Body of pancreas (tissue), 4 donors: Measurements from ENCODE around the gene DDX20. TPM values are rescaled to one million over a fixed set of nuclear protein-coding genes. Genes with fewer than 3 reads are reported as not detected.

ENCODE experiments used
- ATAC-seq: fragments of 150-250 bp; one replicate; pipeline ENCODE4 v1.9.1; 2016
- DNase-seq, 4 donors: peaks; one replicate each; pipeline ENCODE4 v3.0.0-alpha.2; 2019
- H3K27ac ChIP-seq, 4 donors: fragments of 200-600 bp; sonication (generic); 1 replicate in 3 of 4; 2 replicates in 1 of 4; pipeline versions ENCODE4 v1.5.1 to v1.6.1; 2016 to 2019; ENCODE audit warnings: mild to moderate bottlenecking in 1 of 4, mixed read lengths in 1 of 4, moderate library complexity in 1 of 4
- H3K27me3 ChIP-seq, 2 donors: fragments of 200-600 bp; sonication (generic); one replicate each; pipeline ENCODE4 v1.6.0; 2016; ENCODE audit warnings: mild to moderate bottlenecking in 1 of 2
- H3K36me3 ChIP-seq, 2 donors: fragments of 200-600 bp; sonication (generic); replicated peaks in 1 of 2; 2 replicates each; pipeline ENCODE4 v1.5.1; 2016; ENCODE audit warnings: low read depth in 2 of 2; ENCODE audit not compliant: insufficient read depth in 1 of 2
- H3K4me1 ChIP-seq: fragments of 200-600 bp; sonication (generic); one replicate; pipeline ENCODE4 v1.6.0; 2016
- H3K4me3 ChIP-seq, 2 donors: fragments of 200-600 bp; sonication (generic); 1 replicate in 1 of 2; 2 replicates in 1 of 2; pipeline ENCODE4 v1.5.1; 2016 to 2019
- H3K9me3 ChIP-seq, 3 donors: fragments of 200-600 bp; sonication (generic); 1 replicate in 2 of 3; 2 replicates in 1 of 3; pipeline ENCODE4 v1.5.1; 2016
- CTCF ChIP-seq, 7 experiments: fragments of 450-650 bp in 4 of 7; fragments of 200-600 bp in 3 of 7; sonication (generic) in 3 of 7; IDR thresholded peaks; one replicate each; pipeline ENCODE4 v1.5.1; 2016 to 2019; ENCODE audit warnings: antibody characterized with exemption in 7 of 7
- POLR2A ChIP-seq, 3 donors: fragments of 450-650 bp; IDR thresholded peaks; one replicate each; pipeline ENCODE4 v1.6.1; 2016; ENCODE audit warnings: antibody characterized with exemption in 3 of 3, mild to moderate bottlenecking in 2 of 3
- WGBS, 2 donors: methylation state at CpG; one replicate each; pipeline ENCODE4 v1.1.5; 2017; 5-methylcytosine and 5-hydroxymethylcytosine counted together
- intact Hi-C: fragments of 100-400 bp; cut with DNase I; formaldehyde crosslinking; loops from one replicate; pipeline ENCODE4 v1.15.1; 2023
- total RNA-seq, 2 donors: library from RNA; depleted of rRNA; stranded (reverse); fragments of >200 nt; gene quantifications; one replicate each; pipeline ENCODE4 v1.1.0, GENCODE V29; 2016

Gene DDX20
- total RNA-seq, 2 donors from 2014 or later = 5.7 to 34.3 TPM

GRCh38 chr1:111789666-111790316, 34.1 kb downstream of the DDX20 start:
- intact Hi-C loops = loop anchor here (10.0 kb wide), 1 partner anchor 195 kb away; the partner anchor contains the start of gene KCND3
- Histone ChIP-seq H3K4me3 (no peak overlapping the region), H3K9me3 (no peaks in the 10 kb centered on the region), H3K27ac (no peak overlapping the region), H3K36me3 (no peaks in the 10 kb centered on the region), H3K4me1 (peaks cover 5% of the 10 kb centered on the region), H3K27me3 (no peaks in the 10 kb centered on the region)
- ATAC-seq (peak; percentile 56), DNase-seq (peak in 1 of 4 donors; percentile 22)
- whole genome bisulfite sequencing, 2 donors = 83 to 89% methylated on average over 2 of the region's 2 CpGs
- TF ChIP-seq CTCF (IDR thresholded peaks at IDR 0.05) (peak in 4 of 7 experiments; percentile 16 to 31 (median 23)), POLR2A (IDR thresholded peaks at IDR 0.05) (no peak)

DNA sequence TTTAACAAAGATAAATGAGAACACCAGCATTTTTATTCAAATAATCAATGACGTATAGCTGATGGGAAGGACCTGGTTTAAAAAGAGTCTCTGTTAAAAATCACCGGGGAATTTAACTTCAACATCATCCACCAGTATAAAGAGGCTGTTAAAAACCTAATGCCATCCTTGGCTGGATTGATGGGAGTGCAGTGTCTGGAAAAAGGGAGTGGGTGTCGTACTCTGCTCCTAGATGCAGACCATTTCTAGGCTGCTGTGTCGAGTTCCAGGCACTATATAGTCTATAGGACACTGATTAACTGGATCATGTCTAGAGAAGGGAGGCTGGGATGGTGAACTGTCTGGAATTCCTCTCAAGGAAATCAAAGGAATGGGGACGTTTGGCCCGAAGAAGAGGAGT, 36.1 kb downstream of the DDX20 start:
- no peak for ATAC-seq
- Histone ChIP-seq H3K4me1 (no peaks in the 10 kb centered on the region), H3K4me3 (no peak overlapping the region), H3K36me3 (no peaks in the 10 kb centered on the region), H3K9me3 (no peaks in the 10 kb centered on the region), H3K27ac (no peak overlapping the region), H3K27me3 (no peaks in the 10 kb centered on the region)
- DNase-seq = no peak
- intact Hi-C loops = loop anchor here (10.0 kb wide), 1 partner anchor 193 kb away; the partner anchor contains the start of gene KCND3
- no peak for TF ChIP-seq CTCF (IDR thresholded peaks at IDR 0.05)
- TF ChIP-seq POLR2A (IDR thresholded peaks at IDR 0.05) = no peak
- 60 to 72% methylated on average over 6 of the region's 6 CpGs for WGBS, 2 donors

DNA sequence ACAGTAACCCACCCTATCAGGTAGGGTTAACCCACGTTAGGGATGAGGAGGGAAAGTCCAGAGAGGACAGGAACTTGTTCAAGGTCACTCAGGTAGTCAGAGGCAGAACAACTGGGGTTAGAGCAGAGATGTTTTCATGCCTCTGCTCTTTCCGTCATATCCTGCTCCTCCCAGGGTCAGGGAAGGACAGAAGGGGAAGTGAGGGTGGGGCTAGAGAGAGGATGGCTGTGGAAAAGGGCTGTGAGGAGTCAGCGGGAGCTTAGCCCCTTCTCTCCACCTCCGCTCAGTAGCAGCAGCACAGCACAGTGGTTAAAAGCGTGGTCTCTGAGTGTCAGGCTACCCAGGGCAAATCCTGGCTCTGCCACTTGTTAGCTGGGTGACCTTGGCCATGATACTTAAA, 36.5 kb downstream of the DDX20 start:
- intact Hi-C loops = loop anchor here (10.0 kb wide), 1 partner anchor 193 kb away; the partner anchor contains the start of gene KCND3
- Histone ChIP-seq H3K9me3 (no peaks in the 10 kb centered on the region), H3K36me3 (no peaks in the 10 kb centered on the region), H3K4me3 (no peak overlapping the region), H3K4me1 (no peaks in the 10 kb centered on the region), H3K27ac (no peak overlapping the region), H3K27me3 (no peaks in the 10 kb centered on the region)
- WGBS, 2 donors = 49 to 53% methylated on average over 5 of the region's 5 CpGs
- no peak for DNase-seq
- no peak for TF ChIP-seq POLR2A (IDR thresholded peaks at IDR 0.05)
- TF ChIP-seq CTCF (IDR thresholded peaks at IDR 0.05) = no peak
- ATAC-seq = no peak

DNA sequence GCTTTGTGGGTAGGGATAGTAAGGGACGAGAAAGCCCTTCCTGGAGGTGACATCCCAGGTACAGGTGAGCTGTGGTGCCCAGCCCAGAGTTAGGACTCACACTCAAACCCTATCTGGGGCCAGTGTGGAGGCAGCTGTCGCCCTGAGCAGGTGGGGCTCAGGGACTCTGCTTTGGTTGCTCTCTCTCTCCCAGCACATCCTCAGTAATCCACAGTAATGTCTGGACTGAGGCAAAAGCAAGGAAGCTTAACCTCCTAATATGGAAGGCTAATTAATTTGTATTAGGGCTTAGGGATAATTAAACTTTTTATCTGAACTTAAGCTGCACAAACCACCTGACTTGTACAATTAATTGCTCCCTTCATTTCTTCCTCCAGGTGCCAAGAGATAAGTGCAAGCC, 38.2 kb downstream of the DDX20 start:
- intact Hi-C loops = loop anchor here (10.0 kb wide), 1 partner anchor 191 kb away; the partner anchor contains the start of gene KCND3
- 37 to 69% methylated on average over 2 of the region's 2 CpGs for WGBS, 2 donors
- no peaks in the 10 kb centered on the region for H3K9me3 ChIP-seq

More for the DNA sequence above, 38.2 kb downstream of the DDX20 start:
- no peak for TF ChIP-seq CTCF (IDR thresholded peaks at IDR 0.05)
- no peak for TF ChIP-seq POLR2A (IDR thresholded peaks at IDR 0.05)
- Histone ChIP-seq H3K4me3 (no peak overlapping the region), H3K27me3 (no peaks in the 10 kb centered on the region), H3K27ac (no peak overlapping the region), H3K4me1 (no peaks in the 10 kb centered on the region), H3K36me3 (no peaks in the 10 kb centered on the region)
- DNase-seq = no peak
- ATAC-seq = no peak
